Measurements from ENCODE around the gene FARSA.

DNA sequence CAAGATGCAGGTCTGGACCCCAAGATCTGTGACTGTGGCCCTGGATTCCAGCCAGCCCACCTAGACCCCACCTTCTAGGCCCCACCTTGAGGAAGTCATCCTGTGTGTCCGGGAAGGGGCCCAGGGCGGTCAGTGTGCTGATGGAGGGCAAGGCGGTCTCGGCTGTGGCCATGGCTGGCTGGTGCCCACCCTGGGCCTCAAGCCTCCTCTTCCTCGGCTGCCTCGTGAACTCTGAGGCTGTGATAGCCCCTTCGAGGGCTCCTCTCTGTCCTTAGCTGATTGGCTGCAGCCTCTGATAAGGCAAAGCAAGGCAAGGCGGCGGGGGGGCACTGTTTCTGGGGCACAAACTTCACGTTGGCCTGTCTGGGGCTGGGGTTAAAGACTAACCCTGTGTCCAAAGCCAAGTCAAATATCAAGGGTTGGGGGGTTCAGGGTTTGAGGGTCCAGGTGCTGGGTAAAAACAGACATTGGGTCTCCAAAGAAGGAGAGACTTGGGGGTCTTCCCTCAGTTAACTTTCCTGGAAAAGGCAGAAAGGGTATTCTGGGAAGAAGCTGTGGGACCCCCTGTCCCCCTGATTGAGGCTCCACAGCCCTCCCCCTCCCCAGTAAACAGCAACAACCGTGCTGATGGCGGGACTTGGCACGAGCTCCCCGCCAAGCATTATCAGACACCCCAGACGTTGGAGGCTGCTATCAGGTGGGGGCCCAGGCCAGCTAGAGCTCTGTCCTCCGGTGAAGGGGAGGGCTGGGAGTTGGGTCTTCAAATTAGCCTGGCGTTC lies 46.4 kb downstream of the FARSA start, which contains the start of gene KLF1:
- TF ChIP-seq POLR2AphosphoS5 (IDR thresholded peaks at IDR 0.05) (no peak), POLR2A (IDR thresholded peaks at IDR 0.05; ENCODE audit: low read depth) (no peak)
- TF ChIP-seq, protein P1, sequence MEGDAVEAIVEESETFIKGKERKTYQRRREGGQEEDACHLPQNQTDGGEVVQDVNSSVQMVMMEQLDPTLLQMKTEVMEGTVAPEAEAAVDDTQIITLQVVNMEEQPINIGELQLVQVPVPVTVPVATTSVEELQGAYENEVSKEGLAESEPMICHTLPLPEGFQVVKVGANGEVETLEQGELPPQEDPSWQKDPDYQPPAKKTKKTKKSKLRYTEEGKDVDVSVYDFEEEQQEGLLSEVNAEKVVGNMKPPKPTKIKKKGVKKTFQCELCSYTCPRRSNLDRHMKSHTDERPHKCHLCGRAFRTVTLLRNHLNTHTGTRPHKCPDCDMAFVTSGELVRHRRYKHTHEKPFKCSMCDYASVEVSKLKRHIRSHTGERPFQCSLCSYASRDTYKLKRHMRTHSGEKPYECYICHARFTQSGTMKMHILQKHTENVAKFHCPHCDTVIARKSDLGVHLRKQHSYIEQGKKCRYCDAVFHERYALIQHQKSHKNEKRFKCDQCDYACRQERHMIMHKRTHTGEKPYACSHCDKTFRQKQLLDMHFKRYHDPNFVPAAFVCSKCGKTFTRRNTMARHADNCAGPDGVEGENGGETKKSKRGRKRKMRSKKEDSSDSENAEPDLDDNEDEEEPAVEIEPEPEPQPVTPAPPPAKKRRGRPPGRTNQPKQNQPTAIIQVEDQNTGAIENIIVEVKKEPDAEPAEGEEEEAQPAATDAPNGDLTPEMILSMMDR (IDR thresholded peaks at IDR 0.05) = no peak
